ENCODE measurements around the gene ARHGAP35.

- TF ChIP-seq, protein P1, sequence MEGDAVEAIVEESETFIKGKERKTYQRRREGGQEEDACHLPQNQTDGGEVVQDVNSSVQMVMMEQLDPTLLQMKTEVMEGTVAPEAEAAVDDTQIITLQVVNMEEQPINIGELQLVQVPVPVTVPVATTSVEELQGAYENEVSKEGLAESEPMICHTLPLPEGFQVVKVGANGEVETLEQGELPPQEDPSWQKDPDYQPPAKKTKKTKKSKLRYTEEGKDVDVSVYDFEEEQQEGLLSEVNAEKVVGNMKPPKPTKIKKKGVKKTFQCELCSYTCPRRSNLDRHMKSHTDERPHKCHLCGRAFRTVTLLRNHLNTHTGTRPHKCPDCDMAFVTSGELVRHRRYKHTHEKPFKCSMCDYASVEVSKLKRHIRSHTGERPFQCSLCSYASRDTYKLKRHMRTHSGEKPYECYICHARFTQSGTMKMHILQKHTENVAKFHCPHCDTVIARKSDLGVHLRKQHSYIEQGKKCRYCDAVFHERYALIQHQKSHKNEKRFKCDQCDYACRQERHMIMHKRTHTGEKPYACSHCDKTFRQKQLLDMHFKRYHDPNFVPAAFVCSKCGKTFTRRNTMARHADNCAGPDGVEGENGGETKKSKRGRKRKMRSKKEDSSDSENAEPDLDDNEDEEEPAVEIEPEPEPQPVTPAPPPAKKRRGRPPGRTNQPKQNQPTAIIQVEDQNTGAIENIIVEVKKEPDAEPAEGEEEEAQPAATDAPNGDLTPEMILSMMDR (IDR thresholded peaks at IDR 0.05), result no peak
- TF ChIP-seq POLR2AphosphoS5 (IDR thresholded peaks at IDR 0.05; ENCODE audit: low read depth, low read length) (no peak), ELF1 (IDR thresholded peaks at IDR 0.05) (no peak), EP300 (IDR thresholded peaks at IDR 0.05; ENCODE audit: borderline replicate concordance in 1 of 2, low read depth in 1 of 2, low read length in 1 of 2) (no peak)
These were observed 11.2 kb upstream of the ARHGAP35 start for GRCh38 chr19:46849610-46850009.
